Stimulated activated CD4-positive, alpha-beta T cell treated with anti-CD3 and anti-CD28 coated beads, Interleukin-1b, Interleukin-23, amount 100 ng/mL, for 4 hours (primary cell): ENCODE results near the gene EXOC1.

ENCODE experiments used
- DNase-seq, 2 donors: peaks; one replicate each; pipeline ENCODE4 v3.0.0-alpha.2; 2020; ENCODE audit warnings: low read depth in 2 of 2

Gene EXOC1

DNA sequence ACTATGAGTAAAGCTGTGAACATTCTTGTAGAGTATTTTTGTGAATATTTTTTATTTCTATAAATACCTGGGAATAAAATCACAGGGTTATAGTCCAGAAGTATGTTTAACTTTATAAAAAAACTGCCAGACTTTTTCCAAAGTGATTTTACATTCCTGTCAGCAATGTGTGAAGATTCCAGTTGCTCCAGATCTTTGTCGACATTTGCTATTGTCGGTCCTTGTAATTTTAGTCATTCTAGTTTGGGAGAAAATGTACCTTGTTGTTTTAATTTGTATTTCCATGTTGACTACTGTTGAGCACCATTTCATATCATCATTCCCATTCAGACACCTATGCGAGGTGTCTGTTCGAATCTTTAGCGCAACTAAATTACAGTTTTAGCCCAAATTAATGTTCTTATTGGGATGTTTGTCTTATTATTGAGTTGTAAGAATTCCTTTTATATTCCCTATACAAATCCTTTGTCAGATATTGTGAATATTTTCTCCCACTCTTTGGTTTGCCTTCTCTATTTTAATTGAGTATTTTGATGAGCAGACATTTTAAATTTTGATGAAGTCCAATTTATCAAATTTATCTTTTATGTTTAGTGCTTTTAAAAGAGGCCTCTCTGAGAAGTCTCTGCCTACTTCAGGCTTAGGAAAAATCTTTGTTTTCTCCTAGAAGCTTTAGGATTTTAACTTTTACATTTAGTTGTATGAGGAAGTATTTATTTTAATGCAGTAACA is 97.9 kb downstream of the EXOC1 start:
- no peak for DNase-seq
